ENCODE results near the gene PSMC6.
A peak's percentile ranks its signal among the peaks of the same experiment; 100 is the strongest.

The PSMC6 gene

GRCh38 chr14:52692248-52692962, 14.6 kb upstream of the PSMC6 start:
- H3K27me3 ChIP-seq (ENCODE audit: insufficient read depth, low read length) = no peaks in the 10 kb centered on the region
- no peak overlapping the region for H3K4me3 ChIP-seq (ENCODE audit: low read depth, low read length, poor library complexity, severe bottlenecking)
- no peaks in the 10 kb centered on the region for H3K36me3 ChIP-seq (ENCODE audit: insufficient read depth, low read length)
- no peak overlapping the region for H2AFZ ChIP-seq (ENCODE audit: low read length)
- TF ChIP-seq CTCF (IDR thresholded peaks at IDR 0.05; ENCODE audit: low read length) = no peak
- TF ChIP-seq EZH2 (IDR thresholded peaks at IDR 0.05; ENCODE audit: borderline replicate concordance, low read length) = no peak
- peaks cover 72% of the 10 kb centered on the region for H3K79me2 ChIP-seq (ENCODE audit: insufficient read depth, low read length)
- peak overlapping the region; percentile 8 for H3K27ac ChIP-seq (ENCODE audit: low read depth, low read length, poor library complexity, severe bottlenecking)
- H3K4me1 ChIP-seq (ENCODE audit: insufficient read depth, low read length, severe bottlenecking) = peaks cover 29% of the 10 kb centered on the region
- H4K20me1 ChIP-seq (ENCODE audit: insufficient read depth, low read length) = no peaks in the 10 kb centered on the region
- peak overlapping the region; percentile 31; the same call in 1 of the 2 replicates for H3K4me2 ChIP-seq (ENCODE audit: low read length)
- H3K9me3 ChIP-seq (ENCODE audit: low read length) = no peaks in the 10 kb centered on the region
- H3K9me2 ChIP-seq (ENCODE audit: low read depth, low read length) = no peaks in the 10 kb centered on the region
- no peak overlapping the region; the same call in 1 of the 2 replicates for H3K9ac ChIP-seq (ENCODE audit: low read length)
- no peaks in the 10 kb centered on the region for H3F3A ChIP-seq (ENCODE audit: insufficient read depth, low read length)

GRCh38 chr14:52693036-52693435, 14.0 kb upstream of the PSMC6 start:
- peaks cover 66% of the 10 kb centered on the region for H3K79me2 ChIP-seq (ENCODE audit: insufficient read depth, low read length)
- peak overlapping the region; percentile 91 for H3K4me3 ChIP-seq (ENCODE audit: low read depth, low read length, poor library complexity, severe bottlenecking)
- no peaks in the 10 kb centered on the region for H3F3A ChIP-seq (ENCODE audit: insufficient read depth, low read length)
- H3K9ac ChIP-seq (ENCODE audit: low read length) = no peak overlapping the region; the same call in 1 of the 2 replicates
- H3K27me3 ChIP-seq (ENCODE audit: insufficient read depth, low read length) = no peaks in the 10 kb centered on the region
- no peaks in the 10 kb centered on the region for H3K9me2 ChIP-seq (ENCODE audit: low read depth, low read length)
- H2AFZ ChIP-seq (ENCODE audit: low read length) = no peak overlapping the region
- no peaks in the 10 kb centered on the region for H4K20me1 ChIP-seq (ENCODE audit: insufficient read depth, low read length)
- H3K27ac ChIP-seq (ENCODE audit: low read depth, low read length, poor library complexity, severe bottlenecking) = no peak overlapping the region
- no peaks in the 10 kb centered on the region for H3K36me3 ChIP-seq (ENCODE audit: insufficient read depth, low read length)
- H3K4me2 ChIP-seq (ENCODE audit: low read length) = peak overlapping the region; percentile 76; the same call in 1 of the 2 replicates
- no peak for TF ChIP-seq CTCF (IDR thresholded peaks at IDR 0.05; ENCODE audit: low read length)
- no peak for TF ChIP-seq EZH2 (IDR thresholded peaks at IDR 0.05; ENCODE audit: borderline replicate concordance, low read length)
- no peaks in the 10 kb centered on the region for H3K9me3 ChIP-seq (ENCODE audit: low read length)
- H3K4me1 ChIP-seq (ENCODE audit: insufficient read depth, low read length, severe bottlenecking) = peaks cover 29% of the 10 kb centered on the region

- H4K20me1 ChIP-seq (ENCODE audit: insufficient read depth, low read length) = no peaks in the 10 kb centered on the region
- H3K36me3 ChIP-seq (ENCODE audit: insufficient read depth, low read length) = no peaks in the 10 kb centered on the region
- peak overlapping the region; percentile 91 for H3K4me3 ChIP-seq (ENCODE audit: low read depth, low read length, poor library complexity, severe bottlenecking)
- peak overlapping the region; percentile 76 for H3K4me2 ChIP-seq (ENCODE audit: low read length)
- no peaks in the 10 kb centered on the region for H3K9me3 ChIP-seq (ENCODE audit: low read length)
- H3K9ac ChIP-seq (ENCODE audit: low read length) = peak overlapping the region; percentile 88
- peaks cover 29% of the 10 kb centered on the region for H3K4me1 ChIP-seq (ENCODE audit: insufficient read depth, low read length, severe bottlenecking)
- no peak overlapping the region for H2AFZ ChIP-seq (ENCODE audit: low read length)
- no peak overlapping the region for H3K27ac ChIP-seq (ENCODE audit: low read depth, low read length, poor library complexity, severe bottlenecking)
- peaks cover 61% of the 10 kb centered on the region for H3K79me2 ChIP-seq (ENCODE audit: insufficient read depth, low read length)
- TF ChIP-seq EZH2 (IDR thresholded peaks at IDR 0.05; ENCODE audit: borderline replicate concordance, low read length) (no peak), CTCF (IDR thresholded peaks at IDR 0.05; ENCODE audit: low read length) (no peak)
- no peaks in the 10 kb centered on the region for H3K27me3 ChIP-seq (ENCODE audit: insufficient read depth, low read length)
- no peaks in the 10 kb centered on the region for H3F3A ChIP-seq (ENCODE audit: insufficient read depth, low read length)
- H3K9me2 ChIP-seq (ENCODE audit: low read depth, low read length) = no peaks in the 10 kb centered on the region
Measured at GRCh38 chr14:52693532-52693931, 13.5 kb upstream of the PSMC6 start.

Measured in OCI-LY1 (cell line).